Kidney epithelial cell (primary cell): ENCODE data around the gene RET. TPM values are rescaled to one million over a fixed set of nuclear protein-coding genes. Genes with fewer than 3 reads are reported as not detected.

Experiments used
- DNase-seq: peaks from one replicate; pipeline ENCODE4 v3.0.0-alpha.2; 2010; ENCODE audit warnings: low read depth
- H3K27me3 ChIP-seq: 2 replicates; pipeline ENCODE4 v1.6.0; 2011; ENCODE audit warnings: low read length; ENCODE audit not compliant: control insufficient read depth, insufficient read depth
- H3K36me3 ChIP-seq: 2 replicates; pipeline ENCODE4 v1.5.1; 2011; ENCODE audit warnings: low read length; ENCODE audit not compliant: control insufficient read depth, insufficient read depth
- H3K4me3 ChIP-seq: 2 replicates; pipeline ENCODE4 v1.5.1; 2011; ENCODE audit warnings: low read depth, mild to moderate bottlenecking, control low read depth, low read length
- CTCF ChIP-seq: IDR thresholded peaks from 2 replicates; pipeline ENCODE4 v1.5.1; 2011; ENCODE audit warnings: mild to moderate bottlenecking, moderate library complexity, low read length, control low read depth, inconsistent platforms; ENCODE audit not compliant: insufficient read depth, poor library complexity, severe bottlenecking
- total RNA-seq: library from RNA; depleted of rRNA; stranded (reverse); fragments of >200 nt; gene quantifications from 2 replicates; pipeline ENCODE4 v1.2.3, GENCODE V29; 2015

RET gene
- total RNA-seq, 1 donor from 2014 or later, result 3.7 TPM

- no peak for DNase-seq
- Histone ChIP-seq H3K36me3 (no peaks in the 10 kb centered on the region), H3K4me3 (no peak overlapping the region), H3K27me3 (no peaks in the 10 kb centered on the region)
- no peak for TF ChIP-seq CTCF
Measured at GRCh38 chr10:43036481-43037428, 40.1 kb upstream of the RET start.

GRCh38 chr10:43037440-43037839, 39.4 kb upstream of the RET start:
- no peak for DNase-seq
- Histone ChIP-seq H3K36me3 (no peaks in the 10 kb centered on the region), H3K4me3 (no peak overlapping the region), H3K27me3 (no peaks in the 10 kb centered on the region)
- TF ChIP-seq CTCF, result no peak

- DNase-seq, result no peak
- H3K36me3 ChIP-seq, result no peaks in the 10 kb centered on the region
- no peak overlapping the region for H3K4me3 ChIP-seq
- H3K27me3 ChIP-seq, result no peaks in the 10 kb centered on the region
- TF ChIP-seq CTCF, result no peak
Measured at GRCh38 chr10:43037942-43038782, 38.7 kb upstream of the RET start.

- Histone ChIP-seq H3K36me3 (no peaks in the 10 kb centered on the region), H3K4me3 (no peak overlapping the region), H3K27me3 (no peaks in the 10 kb centered on the region)
- TF ChIP-seq CTCF, result no peak
- DNase-seq, result no peak
Measured at GRCh38 chr10:43038783-43039623, 37.9 kb upstream of the RET start.

GRCh38 chr10:43039624-43040481, 37.0 kb upstream of the RET start:
- Histone ChIP-seq H3K27me3 (no peaks in the 10 kb centered on the region), H3K4me3 (no peak overlapping the region), H3K36me3 (no peaks in the 10 kb centered on the region)
- no peak for DNase-seq
- TF ChIP-seq CTCF, result no peak
